D341Med (cell line): Measurements from ENCODE around the gene RAB10.
"Not testable (repeated sequence)": the region's sequence is repeated elsewhere in the genome, so short reads cannot be mapped to it uniquely, and the experiment has no call there.

Experiments
- DNase-seq: peaks from one replicate; pipeline ENCODE4 v3.0.0; 2012; ENCODE audit warnings: low spot score

Gene RAB10

DNA sequence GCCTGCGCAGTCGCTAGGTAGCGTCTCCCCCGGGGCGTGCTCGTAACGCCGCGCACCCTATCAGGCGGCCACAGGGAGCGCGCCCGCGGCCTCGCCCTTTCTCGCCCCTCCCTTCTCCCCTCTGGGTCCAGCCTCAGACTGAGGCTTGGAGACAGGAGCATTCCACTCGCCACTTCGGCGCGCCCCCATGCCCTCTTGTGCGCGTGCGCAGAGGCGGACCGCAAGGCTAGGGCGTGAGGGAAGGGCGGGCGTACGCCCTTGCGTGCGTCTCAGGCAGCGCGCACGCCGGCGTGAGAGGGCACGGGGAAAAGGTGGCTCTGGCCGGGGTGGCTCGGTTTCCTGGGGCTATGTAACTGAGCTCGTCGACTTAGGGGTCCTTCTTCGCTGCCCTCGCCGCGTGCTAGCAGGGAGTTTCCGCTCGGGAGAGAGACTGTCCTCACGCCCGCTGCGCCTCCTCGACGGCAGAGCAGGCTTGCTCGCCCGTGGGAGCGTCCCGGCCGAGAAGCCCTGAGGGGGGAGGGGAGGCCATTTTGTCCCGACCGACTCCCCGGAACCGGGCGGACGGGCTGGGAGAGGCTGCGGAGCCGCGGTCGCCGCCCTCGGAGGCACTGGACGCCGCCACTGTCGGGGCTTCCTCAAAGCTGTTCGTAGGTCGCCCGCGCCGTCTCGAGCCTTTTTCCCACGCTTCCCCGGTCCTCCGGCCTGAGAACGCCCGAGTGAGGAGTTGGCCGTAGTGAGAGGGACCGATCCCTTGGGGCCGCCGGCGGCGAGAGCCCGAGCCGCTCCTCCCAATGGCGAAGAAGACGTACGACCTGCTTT, at the start of gene RAB10:
Gene RAB10 (plus strand): TSS at position 267 of the 819 bp plus-strand sequence. CDS start 525 bp downstream, at position 792.
- peak; percentile 97 for DNase-seq

GRCh38 chr2:25988134-25988533, 45.8 kb upstream of the RAB10 start:
- no peak for DNase-seq

DNA sequence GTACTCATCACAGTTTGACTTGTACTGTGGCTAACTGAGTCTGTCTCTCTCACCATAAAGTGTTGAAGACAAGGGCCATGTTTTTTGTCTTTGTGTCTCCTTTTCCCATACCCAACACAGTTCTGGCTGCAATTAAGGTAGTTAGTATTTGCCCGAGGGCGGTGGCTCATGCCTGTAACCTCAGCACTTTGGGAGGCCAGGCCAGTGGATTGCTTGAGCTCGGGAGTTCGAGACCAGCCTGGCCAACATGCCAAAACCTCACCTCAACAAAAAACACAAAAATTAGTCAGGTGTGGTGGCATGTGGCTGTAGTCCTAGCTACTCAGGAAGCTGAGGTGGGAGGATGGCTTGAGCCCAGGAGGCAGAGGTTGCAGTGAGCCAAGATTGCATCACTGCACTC, 44.7 kb upstream of the RAB10 start:
- DNase-seq = no peak

- no peak for DNase-seq
Observed at GRCh38 chr2:25991965-25992364, 41.9 kb upstream of the RAB10 start.

DNA sequence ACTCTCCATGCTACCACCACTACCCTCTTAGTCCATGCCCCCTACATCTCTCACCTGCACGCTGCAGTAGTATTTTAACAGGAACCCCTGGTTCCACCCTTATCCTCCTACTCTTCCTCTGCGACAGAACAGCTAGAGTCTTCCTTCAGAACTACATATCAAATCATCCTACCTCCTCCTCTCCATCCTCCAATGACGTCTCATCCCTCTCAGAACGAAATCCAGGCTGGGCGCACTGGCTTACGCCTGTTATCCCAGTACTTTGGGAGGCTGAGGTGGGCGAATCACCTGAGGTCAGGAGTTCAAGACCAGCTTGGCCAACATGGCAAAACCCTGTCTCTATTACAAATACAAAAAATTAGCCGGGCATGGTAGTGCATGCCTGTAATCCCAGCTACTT, 41.3 kb upstream of the RAB10 start:
- DNase-seq = no peak

GRCh38 chr2:25993049-25993448, 40.8 kb upstream of the RAB10 start:
- no peak for DNase-seq

DNA sequence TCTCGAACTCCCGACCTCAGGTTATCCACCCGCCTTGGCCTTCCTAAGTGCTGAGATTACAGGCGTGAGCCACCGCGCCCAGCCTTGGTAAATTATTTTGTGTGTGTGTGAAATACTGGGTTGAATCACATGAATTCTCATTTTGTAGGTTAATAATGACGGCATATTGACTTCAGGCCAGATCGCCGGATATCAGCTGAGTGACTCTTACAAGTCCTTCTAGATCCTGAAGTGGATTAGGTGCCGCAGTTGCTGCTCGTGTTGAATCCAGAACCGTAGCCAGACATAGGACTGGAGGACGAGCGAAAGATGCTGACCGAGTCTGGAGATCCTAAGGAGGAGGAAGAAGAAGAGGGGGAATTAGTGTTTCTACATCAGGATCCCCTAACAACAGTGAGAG, 39.4 kb upstream of the RAB10 start:
- no peak for DNase-seq

DNA sequence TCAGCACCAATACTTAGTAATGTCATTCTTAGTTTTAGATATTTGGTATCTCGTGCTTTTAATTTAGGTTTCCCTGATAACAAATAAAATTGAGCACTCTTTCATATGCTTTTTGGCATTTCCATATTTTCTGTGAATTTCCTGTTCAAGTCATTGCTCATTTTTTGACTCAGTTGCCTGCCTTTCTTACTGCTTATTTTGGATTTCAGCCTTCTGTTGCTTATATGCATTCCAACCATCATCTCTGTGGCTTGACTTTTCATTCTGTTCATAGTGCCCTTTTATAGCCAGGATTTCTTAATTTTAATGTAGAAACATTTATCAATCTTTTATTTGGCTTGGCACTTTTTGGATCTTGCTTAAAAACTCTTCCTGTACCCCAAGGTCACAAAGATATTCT, 37.0 kb upstream of the RAB10 start:
- no peak for DNase-seq

- DNase-seq = not testable (repeated sequence)
Observed at GRCh38 chr2:25998816-25999383, 35.0 kb upstream of the RAB10 start.

GRCh38 chr2:25999406-25999805, 34.5 kb upstream of the RAB10 start:
- not testable (repeated sequence) for DNase-seq

GRCh38 chr2:26000561-26001082, 33.3 kb upstream of the RAB10 start:
- no peak for DNase-seq

GRCh38 chr2:26001743-26002351, 32.0 kb upstream of the RAB10 start:
- DNase-seq = no peak

DNA sequence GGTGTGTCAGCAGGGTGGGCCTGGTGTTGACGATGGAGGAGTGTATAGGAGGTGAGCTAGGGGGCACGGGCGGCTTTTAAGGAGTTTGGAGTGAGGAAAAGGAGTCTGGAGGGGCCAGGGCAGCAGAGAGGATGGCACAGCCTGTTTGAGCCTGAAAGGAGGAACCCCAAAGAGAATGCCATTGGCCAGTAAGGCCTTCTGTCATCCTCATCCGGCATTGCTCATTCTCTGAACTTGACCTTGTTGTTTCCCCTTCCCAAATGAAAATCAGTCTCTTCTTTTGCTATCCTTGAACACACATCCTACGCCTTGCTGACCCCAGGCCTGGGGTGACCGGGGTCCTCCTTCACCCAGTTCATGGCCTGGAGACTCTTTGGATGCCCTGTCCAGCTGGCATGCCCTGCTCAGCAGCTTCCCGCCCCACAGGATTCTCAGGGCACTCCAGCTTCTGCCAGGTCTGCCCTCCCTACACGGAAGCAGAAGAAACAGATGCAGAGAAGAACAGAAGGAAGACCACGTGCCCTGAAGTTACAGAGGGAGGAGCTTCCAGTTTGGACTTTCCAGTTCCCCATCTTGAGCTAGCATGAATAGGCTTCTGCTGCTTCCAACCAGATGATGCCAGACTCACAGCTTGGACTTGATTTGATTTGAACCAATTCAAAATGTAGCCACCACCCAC, 31.1 kb upstream of the RAB10 start:
- DNase-seq = no peak

DNA sequence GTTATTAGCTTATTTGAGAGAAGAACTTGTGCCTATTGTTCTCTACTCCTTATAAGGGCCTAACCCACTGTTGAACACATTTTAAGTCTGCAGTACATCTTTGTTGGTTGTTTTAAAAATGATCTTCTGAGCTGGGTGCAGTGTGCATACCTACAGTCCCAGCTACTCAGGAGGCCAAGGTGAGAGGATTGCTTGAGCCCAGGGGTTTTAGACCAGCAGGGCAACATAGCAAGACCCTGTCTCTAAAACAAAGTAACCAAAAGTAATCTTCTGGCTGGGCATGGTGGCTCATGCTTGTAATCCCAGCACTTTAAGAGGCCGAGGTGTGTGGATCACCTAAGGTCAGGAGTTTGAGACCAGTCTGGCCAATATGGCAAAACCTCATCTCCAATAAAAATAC, 25.8 kb upstream of the RAB10 start:
- no peak for DNase-seq

GRCh38 chr2:26008851-26009566, 24.9 kb upstream of the RAB10 start:
- no peak for DNase-seq

GRCh38 chr2:26009567-26009963, 24.3 kb upstream of the RAB10 start:
- no peak for DNase-seq

- no peak for DNase-seq
Observed at GRCh38 chr2:26010943-26011342, 22.9 kb upstream of the RAB10 start.

DNA sequence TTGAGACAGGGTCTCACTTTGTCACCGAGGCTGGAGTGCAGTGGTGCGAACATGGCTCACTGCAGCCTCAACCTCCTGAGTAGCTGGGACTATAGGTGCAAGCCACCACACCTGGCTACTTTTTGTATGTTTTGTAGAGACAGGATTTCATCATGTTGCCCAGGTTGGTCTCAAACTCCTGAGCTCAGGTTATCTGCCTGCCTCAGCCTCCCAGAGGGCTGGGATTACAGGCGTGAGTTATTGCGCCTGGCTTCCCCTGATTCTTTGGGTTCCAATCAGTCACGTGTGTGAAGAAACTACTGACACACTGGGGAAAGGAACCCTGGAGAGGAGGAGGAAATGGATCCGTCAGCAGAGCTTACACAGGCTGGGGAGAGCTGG, 22.3 kb upstream of the RAB10 start:
- no peak for DNase-seq

GRCh38 chr2:26011990-26012856, 21.7 kb upstream of the RAB10 start:
- peak; percentile 77 for DNase-seq

- no peak for DNase-seq
Observed at GRCh38 chr2:26013668-26014067, 20.2 kb upstream of the RAB10 start.
